ENCODE measurements around the gene TMEM231. TPM values are rescaled to one million over a fixed set of nuclear protein-coding genes. Genes with fewer than 3 reads are reported as not detected.
"Not testable (repeated sequence)": the region's sequence is repeated elsewhere in the genome, so short reads cannot be mapped to it uniquely, and the experiment has no call there.

The TMEM231 gene
- total RNA-seq, 3 donors from 2014 or later, result 3.9 to 6.1 (median 4.1) TPM

DNA sequence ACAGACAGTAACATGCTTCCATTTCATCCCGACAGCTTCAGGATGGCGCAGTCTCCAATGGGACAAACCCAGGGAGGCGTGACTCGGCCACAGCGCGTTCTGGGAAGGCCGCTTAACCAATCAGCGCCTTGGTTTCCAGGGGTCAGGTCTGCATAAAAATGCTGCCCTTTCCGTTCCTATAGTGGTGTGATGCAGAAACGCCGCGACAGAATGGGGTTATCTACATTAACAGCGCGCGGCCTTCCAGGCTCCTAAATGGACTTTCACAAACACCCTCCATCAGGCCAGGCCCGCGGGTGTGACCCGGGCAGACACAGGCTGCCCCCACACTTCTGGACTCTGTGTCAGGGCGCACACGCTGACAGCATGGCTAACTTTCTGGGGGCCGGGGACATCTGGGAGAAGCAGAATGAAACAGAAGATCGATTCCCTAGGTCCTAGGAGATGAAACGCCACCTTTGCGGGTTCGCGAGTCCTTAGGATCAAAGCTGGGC lies 792 bp downstream of the TMEM231 start:
- no peak for ATAC-seq
- Mint-ChIP-seq H3K4me3 (peak overlapping the region; percentile 90), H3K4me1 (ENCODE audit: low read depth) (peaks cover 6% of the 10 kb centered on the region), H3K27me3 (ENCODE audit: low read depth) (peaks cover 3% of the 10 kb centered on the region), H3K36me3 (ENCODE audit: insufficient read depth) (no peaks in the 10 kb centered on the region), H3K9me3 (no peaks in the 10 kb centered on the region)
- no peak for DNase-seq

DNA sequence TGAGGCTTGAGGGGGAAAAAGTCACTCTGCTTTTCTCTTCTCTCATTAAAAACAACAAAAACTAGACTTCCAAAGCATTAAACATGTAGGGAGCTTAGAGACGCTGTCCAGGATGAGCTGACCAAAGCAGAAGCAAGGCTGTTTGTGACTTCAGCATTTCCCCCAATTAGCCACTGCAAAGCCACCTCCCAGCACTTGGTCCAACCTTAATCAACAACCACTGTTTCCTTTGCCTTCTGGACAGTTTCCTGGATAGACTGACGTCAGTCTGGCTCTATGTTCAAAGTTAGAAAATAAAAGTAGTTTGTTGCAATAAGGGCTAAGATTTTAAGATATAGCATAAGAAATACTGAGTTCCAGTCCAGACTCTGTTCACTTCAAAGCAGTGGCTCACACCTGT lies 3.1 kb downstream of the TMEM231 start:
- ATAC-seq, result no peak
- no peaks in the 10 kb centered on the region for H3K36me3 Mint-ChIP-seq (ENCODE audit: insufficient read depth)
- H3K27me3 Mint-ChIP-seq (ENCODE audit: low read depth), result no peaks in the 10 kb centered on the region
- no peaks in the 10 kb centered on the region for H3K9me3 Mint-ChIP-seq
- H3K4me3 Mint-ChIP-seq, result no peak overlapping the region
- no peak for DNase-seq
- H3K4me1 Mint-ChIP-seq (ENCODE audit: low read depth), result peaks cover 6% of the 10 kb centered on the region

DNA sequence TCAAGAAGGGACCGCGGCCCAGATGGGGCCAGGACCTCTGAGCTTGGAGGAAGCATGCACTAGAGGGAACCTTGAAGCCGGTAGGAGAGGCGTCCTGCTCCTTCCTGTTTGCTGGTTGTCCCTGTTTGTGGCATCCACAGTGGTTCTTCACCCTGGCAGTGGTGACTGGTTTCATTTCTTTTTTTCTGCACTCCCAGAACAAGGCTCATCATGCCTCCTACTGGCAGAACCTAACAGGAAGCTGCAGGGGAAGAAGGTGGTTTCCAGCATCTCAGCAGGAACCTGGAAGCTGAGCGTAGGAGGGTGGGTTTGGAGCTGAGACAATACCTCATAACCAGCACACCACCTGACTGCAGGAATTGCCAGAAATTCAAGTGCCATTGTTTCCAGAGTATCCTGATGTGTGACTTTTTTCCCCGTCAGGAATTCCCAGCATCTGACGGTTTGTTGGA lies 5.8 kb downstream of the TMEM231 start:
- Mint-ChIP-seq H3K36me3 (ENCODE audit: insufficient read depth) (no peaks in the 10 kb centered on the region), H3K4me3 (no peak overlapping the region), H3K9me3 (no peaks in the 10 kb centered on the region), H3K27me3 (ENCODE audit: low read depth) (no peaks in the 10 kb centered on the region), H3K4me1 (ENCODE audit: low read depth) (peaks cover under 1% of the 10 kb centered on the region)
- no peak for DNase-seq
- ATAC-seq, result peak in 1 of 2 donors; percentile 43

GRCh38 chr16:75548456-75548855 lies 7.6 kb downstream of the TMEM231 start:
- ATAC-seq; H3K4me3 Mint-ChIP-seq; H3K36me3 Mint-ChIP-seq (ENCODE audit: insufficient read depth); H3K27me3 Mint-ChIP-seq (ENCODE audit: low read depth); H3K4me1 Mint-ChIP-seq (ENCODE audit: low read depth); DNase-seq; H3K9me3 Mint-ChIP-seq: not testable (repeated sequence)

DNA sequence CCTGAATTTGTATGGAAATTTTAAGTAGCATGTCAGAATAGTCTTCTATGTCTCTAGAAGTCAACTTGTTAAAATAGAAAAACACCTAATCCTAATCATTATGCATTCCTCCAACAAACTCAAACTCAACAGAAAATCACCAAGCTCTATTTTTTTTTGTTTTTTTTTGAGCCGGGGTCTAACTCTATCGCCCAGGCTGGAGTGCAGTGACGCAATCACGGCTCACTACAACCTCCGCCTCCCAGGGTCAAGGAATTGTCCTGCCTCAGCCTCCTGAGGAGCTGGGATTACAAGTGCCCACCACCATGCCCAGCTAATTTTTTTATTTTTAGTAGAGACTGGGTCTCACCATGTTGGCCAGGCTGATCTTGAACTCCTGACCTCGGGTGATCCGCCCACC lies 9.8 kb downstream of the TMEM231 start:
- DNase-seq (no peak), ATAC-seq (no peak)
- Mint-ChIP-seq H3K9me3 (no peaks in the 10 kb centered on the region), H3K36me3 (ENCODE audit: insufficient read depth) (no peaks in the 10 kb centered on the region), H3K4me3 (no peak overlapping the region), H3K4me1 (ENCODE audit: low read depth) (no peaks in the 10 kb centered on the region), H3K27me3 (ENCODE audit: low read depth) (no peaks in the 10 kb centered on the region)

DNA sequence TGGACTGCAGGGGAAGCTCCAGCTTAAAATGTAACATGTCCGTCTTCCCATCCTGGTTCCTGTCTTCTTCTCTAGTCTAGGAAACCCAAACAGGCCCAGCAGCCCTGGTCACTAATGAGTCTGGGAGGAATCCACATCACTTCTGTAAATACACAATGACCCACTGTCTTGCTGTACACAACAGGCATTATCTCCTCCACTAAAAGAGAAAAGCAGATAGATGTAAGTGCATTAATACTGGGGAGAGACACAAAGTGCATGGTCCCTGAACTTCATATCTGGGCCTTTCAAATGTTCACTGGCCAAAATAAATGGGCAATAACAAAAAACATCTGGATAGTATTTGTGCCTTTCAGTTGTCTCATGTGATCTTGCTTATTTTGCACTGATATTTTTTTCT lies 10.2 kb downstream of the TMEM231 start:
- DNase-seq; H3K9me3 Mint-ChIP-seq; H3K4me1 Mint-ChIP-seq (ENCODE audit: low read depth); ATAC-seq; H3K27me3 Mint-ChIP-seq (ENCODE audit: low read depth); H3K36me3 Mint-ChIP-seq (ENCODE audit: insufficient read depth); H3K4me3 Mint-ChIP-seq: not testable (repeated sequence)

- not testable (repeated sequence) for H3K4me1 Mint-ChIP-seq (ENCODE audit: low read depth); DNase-seq; H3K27me3 Mint-ChIP-seq (ENCODE audit: low read depth); ATAC-seq; H3K36me3 Mint-ChIP-seq (ENCODE audit: insufficient read depth); H3K4me3 Mint-ChIP-seq; H3K9me3 Mint-ChIP-seq
Measured at GRCh38 chr16:75542462-75542861, 13.6 kb downstream of the TMEM231 start.

DNA sequence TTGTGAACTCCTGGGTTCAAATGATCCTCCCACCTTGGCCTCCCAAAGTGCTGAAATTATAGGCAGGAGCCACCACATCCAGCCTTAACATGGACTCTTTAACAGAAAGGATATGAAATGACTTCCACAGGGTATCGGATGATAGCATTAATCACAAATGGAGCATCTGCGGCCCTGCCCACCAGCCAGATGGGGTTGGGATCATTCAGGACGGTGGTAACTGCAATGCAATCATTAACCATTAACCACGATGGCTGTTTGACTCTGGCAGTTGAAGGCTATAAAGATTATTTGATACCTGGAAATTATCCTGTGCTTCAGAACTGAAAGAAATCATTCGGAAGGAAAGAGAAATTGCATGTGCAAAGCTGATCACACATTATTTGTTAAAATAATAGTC lies 14.8 kb downstream of the TMEM231 start:
- DNase-seq, result no peak
- H3K36me3 Mint-ChIP-seq (ENCODE audit: insufficient read depth), result no peaks in the 10 kb centered on the region
- no peak for ATAC-seq
- no peaks in the 10 kb centered on the region for H3K27me3 Mint-ChIP-seq (ENCODE audit: low read depth)
- no peak overlapping the region for H3K4me3 Mint-ChIP-seq
- peaks cover 2% of the 10 kb centered on the region for H3K4me1 Mint-ChIP-seq (ENCODE audit: low read depth)
- H3K9me3 Mint-ChIP-seq, result no peaks in the 10 kb centered on the region

- not testable (repeated sequence) for H3K36me3 Mint-ChIP-seq (ENCODE audit: insufficient read depth); H3K4me3 Mint-ChIP-seq; H3K9me3 Mint-ChIP-seq; H3K4me1 Mint-ChIP-seq (ENCODE audit: low read depth); H3K27me3 Mint-ChIP-seq (ENCODE audit: low read depth); DNase-seq; ATAC-seq
Measured at GRCh38 chr16:75538882-75539565, 17.0 kb downstream of the TMEM231 start.

GRCh38 chr16:75537776-75538175 lies 18.3 kb downstream of the TMEM231 start:
- ATAC-seq, result no peak
- DNase-seq, result no peak
- Mint-ChIP-seq H3K27me3 (ENCODE audit: low read depth) (no peaks in the 10 kb centered on the region), H3K4me1 (ENCODE audit: low read depth) (peaks cover 2% of the 10 kb centered on the region), H3K36me3 (ENCODE audit: insufficient read depth) (no peaks in the 10 kb centered on the region), H3K9me3 (no peaks in the 10 kb centered on the region), H3K4me3 (no peak overlapping the region)

GRCh38 chr16:75535901-75536300 lies 20.2 kb downstream of the TMEM231 start, which contains the start of gene CHST5:
CHST5 (minus strand) TSS chr16:75536108; CDS start chr16:75530384, 5,724 bp downstream.
- no peak for DNase-seq
- H3K4me1 Mint-ChIP-seq (ENCODE audit: low read depth), result peaks cover 2% of the 10 kb centered on the region
- no peaks in the 10 kb centered on the region for H3K36me3 Mint-ChIP-seq (ENCODE audit: insufficient read depth)
- no peak within 1 kb of the TSS for H3K4me3 Mint-ChIP-seq
- no peaks in the 10 kb centered on the region for H3K27me3 Mint-ChIP-seq (ENCODE audit: low read depth)
- H3K9me3 Mint-ChIP-seq, result no peaks in the 10 kb centered on the region
- ATAC-seq, result no peak

DNA sequence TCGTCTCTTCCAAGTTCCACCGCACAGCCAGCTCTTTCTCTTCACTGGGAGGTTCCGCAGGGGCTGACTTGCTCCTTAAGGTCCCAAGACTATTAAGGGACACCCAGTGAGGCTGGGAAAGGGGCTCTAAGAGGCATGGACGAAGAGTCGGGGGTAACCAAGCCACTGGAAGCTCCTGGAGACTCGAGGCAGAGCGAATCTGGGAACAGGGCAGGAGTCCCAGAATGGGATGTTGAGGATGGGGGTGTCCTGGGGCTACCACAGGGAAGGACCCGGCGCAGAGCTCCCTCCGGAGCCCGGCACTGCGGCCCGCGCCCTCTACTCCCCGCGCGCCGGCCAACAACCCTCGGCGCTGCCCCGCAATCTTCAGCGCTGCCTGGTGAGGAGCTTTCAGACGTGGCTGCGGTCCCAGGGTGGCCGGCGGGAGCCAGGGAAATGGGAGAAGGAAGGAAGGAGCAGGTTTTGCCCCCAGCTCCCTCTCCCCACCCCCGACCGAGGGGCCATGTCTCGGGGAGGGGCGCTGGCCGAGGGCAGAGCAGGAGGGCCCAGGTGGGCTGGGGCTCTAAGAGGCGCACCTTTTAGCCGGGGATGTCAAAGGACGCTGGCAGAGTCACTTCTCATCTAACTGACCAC lies 20.7 kb downstream of the TMEM231 start:
- H3K4me1 Mint-ChIP-seq (ENCODE audit: low read depth), result peaks cover under 1% of the 10 kb centered on the region
- no peaks in the 10 kb centered on the region for H3K27me3 Mint-ChIP-seq (ENCODE audit: low read depth)
- ATAC-seq (no peak), DNase-seq (no peak)
- no peaks in the 10 kb centered on the region for H3K36me3 Mint-ChIP-seq (ENCODE audit: insufficient read depth)
- no peaks in the 10 kb centered on the region for H3K9me3 Mint-ChIP-seq
- H3K4me3 Mint-ChIP-seq, result no peak overlapping the region

DNA sequence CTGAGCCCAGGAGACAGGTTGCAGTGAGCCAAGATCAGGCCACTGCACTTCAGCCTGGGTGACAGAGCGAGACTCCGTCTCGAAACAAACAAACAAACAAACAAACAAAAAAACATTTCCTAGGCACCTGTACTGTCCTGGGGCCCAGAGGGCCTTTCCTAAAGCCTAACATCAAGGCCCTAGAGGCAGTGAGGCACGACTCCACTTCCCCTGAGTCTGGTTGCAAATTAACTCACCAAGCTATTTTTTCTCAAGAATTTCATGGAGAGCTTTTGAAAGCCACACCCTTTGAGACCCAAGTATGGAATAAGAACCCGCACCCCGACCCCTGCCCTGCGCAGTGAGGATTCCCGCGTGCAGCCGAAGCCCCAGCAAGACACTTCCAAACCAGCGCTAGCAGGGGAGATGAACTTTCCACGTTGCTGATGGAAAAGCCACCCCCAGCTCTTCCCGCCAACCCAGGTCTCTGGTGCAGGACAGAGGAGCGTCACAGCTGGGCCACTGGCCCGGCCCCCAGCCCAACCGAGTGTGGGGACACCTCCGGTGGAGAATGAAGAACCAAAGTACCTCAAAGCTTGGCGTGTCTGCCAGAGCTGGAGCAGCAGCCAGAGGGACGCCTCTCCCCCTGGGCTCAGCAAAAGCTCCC lies 21.4 kb downstream of the TMEM231 start:
- H3K9me3 Mint-ChIP-seq, result no peaks in the 10 kb centered on the region
- no peaks in the 10 kb centered on the region for H3K27me3 Mint-ChIP-seq (ENCODE audit: low read depth)
- H3K4me1 Mint-ChIP-seq (ENCODE audit: low read depth), result no peaks in the 10 kb centered on the region
- ATAC-seq (no peak), DNase-seq (no peak)
- no peak overlapping the region for H3K4me3 Mint-ChIP-seq
- H3K36me3 Mint-ChIP-seq (ENCODE audit: insufficient read depth), result no peaks in the 10 kb centered on the region

- ATAC-seq (no peak), DNase-seq (no peak)
- Mint-ChIP-seq H3K9me3 (no peaks in the 10 kb centered on the region), H3K4me3 (no peak overlapping the region), H3K27me3 (ENCODE audit: low read depth) (no peaks in the 10 kb centered on the region), H3K4me1 (ENCODE audit: low read depth) (no peaks in the 10 kb centered on the region), H3K36me3 (ENCODE audit: insufficient read depth) (no peaks in the 10 kb centered on the region)
Measured at GRCh38 chr16:75532791-75533190, 23.3 kb downstream of the TMEM231 start.
